GM23338 (cell line): Measurements from ENCODE around the gene DROSHA. TPM values are rescaled to one million over a fixed set of nuclear protein-coding genes. Genes with fewer than 3 reads are reported as not detected.

Experiments
- ATAC-seq: fragments of 200-7000 bp; cut with Tn5 transposase; 3 replicates; pipeline ENCODE4 v1.9.1; 2020
- DNase-seq: peaks from one replicate; pipeline ENCODE4 v3.0.0-alpha.2; 2015; ENCODE audit warnings: low spot score
- H2AFZ ChIP-seq: fragments of 200-600 bp; sonication (generic); 2 replicates; pipeline ENCODE4 v1.8.0; 2016; ENCODE audit warnings: antibody characterized with exemption, mild to moderate bottlenecking, moderate library complexity
- H3F3A ChIP-seq: fragments of 200-600 bp; sonication (generic); replicated peaks from 2 replicates; pipeline ENCODE4 v1.8.0; 2017; ENCODE audit warnings: antibody characterized with exemption, mixed run types, low read depth
- H3K27ac ChIP-seq: fragments of 200-600 bp; sonication (generic); 2 replicates; pipeline ENCODE4 v1.6.1; 2016; ENCODE audit warnings: low read depth
- H3K27me3 ChIP-seq: fragments of 200-600 bp; sonication (generic); 2 replicates; pipeline ENCODE4 v1.8.0; 2016; ENCODE audit warnings: mild to moderate bottlenecking, mixed run types, moderate library complexity; ENCODE audit not compliant: insufficient read depth
- H3K36me3 ChIP-seq: fragments of 200-600 bp; sonication (generic); 2 replicates; pipeline ENCODE4 v1.8.0; 2016; ENCODE audit warnings: mild to moderate bottlenecking; ENCODE audit not compliant: insufficient read depth
- H3K4me1 ChIP-seq: fragments of 200-600 bp; sonication (generic); 2 replicates; pipeline ENCODE4 v1.8.0; 2016; ENCODE audit warnings: mild to moderate bottlenecking, moderate library complexity; ENCODE audit not compliant: insufficient read depth
- H3K4me2 ChIP-seq: fragments of 200-600 bp; sonication (generic); 2 replicates; pipeline ENCODE4 v1.7.1; 2017; ENCODE audit warnings: mixed run types
- H3K4me3 ChIP-seq: fragments of 200-600 bp; sonication (generic); 2 replicates; pipeline ENCODE4 v1.6.1; 2016; ENCODE audit warnings: mixed run types
- H3K79me2 ChIP-seq: fragments of 200-600 bp; sonication (generic); replicated peaks from 2 replicates; pipeline ENCODE4 v1.8.0; 2017; ENCODE audit warnings: mild to moderate bottlenecking; ENCODE audit not compliant: insufficient read depth
- H3K9me2 ChIP-seq: fragments of 200-600 bp; sonication (generic); 2 replicates; pipeline ENCODE4 v1.8.0; 2017; ENCODE audit not compliant: insufficient read depth
- H4K20me1 ChIP-seq: fragments of 200-600 bp; sonication (generic); replicated peaks from 2 replicates; pipeline ENCODE4 v1.8.0; 2017; ENCODE audit warnings: mild to moderate bottlenecking; ENCODE audit not compliant: insufficient read depth
- H3K27ac Mint-ChIP-seq: 2 replicates; pipeline ENCODE4 v1.8.0; 2020; ENCODE audit warnings: inconsistent platforms, mild to moderate bottlenecking, moderate library complexity, mixed read lengths
- H3K27me3 Mint-ChIP-seq: 3 replicates; pipeline ENCODE4 v1.8.0; 2022; ENCODE audit warnings: low read depth, mild to moderate bottlenecking, moderate library complexity, mixed read lengths, inconsistent platforms; ENCODE audit not compliant: insufficient read depth, poor library complexity
- H3K36me3 Mint-ChIP-seq: 3 replicates; pipeline ENCODE4 v1.8.0; 2021; ENCODE audit warnings: low read depth, mild to moderate bottlenecking, inconsistent platforms, moderate library complexity, mixed read lengths
- H3K4me1 Mint-ChIP-seq: 3 replicates; pipeline ENCODE4 v1.8.0; 2020; ENCODE audit warnings: mild to moderate bottlenecking, inconsistent platforms, mixed read lengths
- H3K4me3 Mint-ChIP-seq: 3 replicates; pipeline ENCODE4 v1.8.0; 2021; ENCODE audit warnings: moderate library complexity, mild to moderate bottlenecking, inconsistent platforms, mixed read lengths
- H3K9me3 Mint-ChIP-seq: 3 replicates; pipeline ENCODE4 v1.8.0; 2020; ENCODE audit warnings: moderate library complexity, mild to moderate bottlenecking, inconsistent platforms, mixed read lengths
- JUNB ChIP-seq: IDR thresholded peaks from one replicate; pipeline ENCODE4 v1.6.1; 2016; ENCODE audit warnings: antibody characterized with exemption; ENCODE audit not compliant: unreplicated experiment
- NANOG ChIP-seq: IDR thresholded peaks from 2 replicates; pipeline ENCODE4 v1.6.1; 2016; ENCODE audit warnings: antibody characterized with exemption, borderline replicate concordance
- POLR2AphosphoS5 ChIP-seq: IDR thresholded peaks from 2 replicates; pipeline ENCODE4 v1.6.1; 2016; ENCODE audit warnings: antibody characterized with exemption, low read depth
- ZNF114 ChIP-seq: fragments of 250-450 bp; sonication (Bioruptor Pico); IDR thresholded peaks from 2 replicates; pipeline ENCODE4 v1.5.0; 2020; ENCODE audit warnings: mild to moderate bottlenecking, moderate library complexity
- ZNF331 ChIP-seq: fragments of 250-450 bp; sonication (Bioruptor Pico); IDR thresholded peaks from 2 replicates; pipeline ENCODE4 v1.5.0; 2020; ENCODE audit warnings: low read depth, mild to moderate bottlenecking, moderate library complexity
- polyA plus RNA-seq: library from polyadenylated mRNA; unstranded; fragments of >200 nt; fragmentation: Nextera tagmentation; extraction: Ambion mirVana; gene quantifications from 2 replicates; pipeline ENCODE4 v1.2.1, GENCODE V29; 2016
- total RNA-seq: library from RNA; depleted of rRNA; stranded (reverse); fragments of >200 nt; shearing (Covaris generic); gene quantifications from 2 replicates; pipeline ENCODE4 v1.2.3, GENCODE V29; 2014
- TF ChIP-seq, protein P1 (sequence below): IDR thresholded peaks from one replicate; pipeline ENCODE4 v1.6.1; 2018; ENCODE audit warnings: antibody characterized with exemption; ENCODE audit not compliant: unreplicated experiment
- TF ChIP-seq, protein P2 (sequence below): IDR thresholded peaks from 2 replicates; pipeline ENCODE4 v1.6.1; 2016; ENCODE audit warnings: antibody characterized with exemption
- TF ChIP-seq, protein P3 (sequence below): fragments of 250-450 bp; sonication (Bioruptor Pico); IDR thresholded peaks from 2 replicates; pipeline ENCODE4 v1.5.0; 2020; ENCODE audit warnings: mild to moderate bottlenecking, moderate library complexity

DROSHA gene
- total and polyA plus RNA-seq, 2 experiments from 2014 or later, result 70.6 to 87.8 TPM

DNA sequence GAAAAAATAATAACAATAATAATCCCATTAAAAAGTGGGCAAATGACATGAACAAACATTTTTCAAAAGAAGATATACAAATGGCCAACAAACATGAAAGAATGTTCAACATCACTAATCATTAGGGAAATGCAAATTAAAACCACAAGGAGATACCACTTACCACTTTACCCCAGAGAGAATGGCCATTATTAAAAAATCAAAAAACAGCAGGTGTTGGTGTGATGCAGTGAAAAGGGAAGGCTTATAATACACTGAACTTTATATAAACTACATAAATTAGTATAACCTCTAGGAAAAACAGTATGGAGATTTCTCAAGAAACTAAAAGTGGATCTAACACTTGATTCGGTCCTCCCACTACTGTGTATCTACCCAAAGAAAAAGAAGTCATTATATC is 81.9 kb downstream of the DROSHA start:
- H3K4me2 ChIP-seq, result no peak overlapping the region
- no peak overlapping the region for H3K4me3 ChIP-seq
- Mint-ChIP-seq H3K27ac (no peak overlapping the region), H3K4me3 (no peak overlapping the region), H3K36me3 (peaks cover 76% of the 10 kb centered on the region), H3K4me1 (peaks cover 32% of the 10 kb centered on the region), H3K9me3 (peaks cover 12% of the 10 kb centered on the region), H3K27me3 (peaks cover 7% of the 10 kb centered on the region)
- H3K36me3 ChIP-seq, result peaks cover 22% of the 10 kb centered on the region
- H3K4me1 ChIP-seq, result peaks cover 24% of the 10 kb centered on the region
- no peak overlapping the region for H2AFZ ChIP-seq
- H3K79me2 ChIP-seq, result no peaks in the 10 kb centered on the region
- H4K20me1 ChIP-seq, result no peaks in the 10 kb centered on the region
- no peaks in the 10 kb centered on the region for H3K27me3 ChIP-seq
- DNase-seq (no peak), ATAC-seq (no peak)
- H3F3A ChIP-seq, result no peaks in the 10 kb centered on the region
- H3K27ac ChIP-seq, result no peak overlapping the region
- no peaks in the 10 kb centered on the region for H3K9me2 ChIP-seq
- TF ChIP-seq, protein P1, sequence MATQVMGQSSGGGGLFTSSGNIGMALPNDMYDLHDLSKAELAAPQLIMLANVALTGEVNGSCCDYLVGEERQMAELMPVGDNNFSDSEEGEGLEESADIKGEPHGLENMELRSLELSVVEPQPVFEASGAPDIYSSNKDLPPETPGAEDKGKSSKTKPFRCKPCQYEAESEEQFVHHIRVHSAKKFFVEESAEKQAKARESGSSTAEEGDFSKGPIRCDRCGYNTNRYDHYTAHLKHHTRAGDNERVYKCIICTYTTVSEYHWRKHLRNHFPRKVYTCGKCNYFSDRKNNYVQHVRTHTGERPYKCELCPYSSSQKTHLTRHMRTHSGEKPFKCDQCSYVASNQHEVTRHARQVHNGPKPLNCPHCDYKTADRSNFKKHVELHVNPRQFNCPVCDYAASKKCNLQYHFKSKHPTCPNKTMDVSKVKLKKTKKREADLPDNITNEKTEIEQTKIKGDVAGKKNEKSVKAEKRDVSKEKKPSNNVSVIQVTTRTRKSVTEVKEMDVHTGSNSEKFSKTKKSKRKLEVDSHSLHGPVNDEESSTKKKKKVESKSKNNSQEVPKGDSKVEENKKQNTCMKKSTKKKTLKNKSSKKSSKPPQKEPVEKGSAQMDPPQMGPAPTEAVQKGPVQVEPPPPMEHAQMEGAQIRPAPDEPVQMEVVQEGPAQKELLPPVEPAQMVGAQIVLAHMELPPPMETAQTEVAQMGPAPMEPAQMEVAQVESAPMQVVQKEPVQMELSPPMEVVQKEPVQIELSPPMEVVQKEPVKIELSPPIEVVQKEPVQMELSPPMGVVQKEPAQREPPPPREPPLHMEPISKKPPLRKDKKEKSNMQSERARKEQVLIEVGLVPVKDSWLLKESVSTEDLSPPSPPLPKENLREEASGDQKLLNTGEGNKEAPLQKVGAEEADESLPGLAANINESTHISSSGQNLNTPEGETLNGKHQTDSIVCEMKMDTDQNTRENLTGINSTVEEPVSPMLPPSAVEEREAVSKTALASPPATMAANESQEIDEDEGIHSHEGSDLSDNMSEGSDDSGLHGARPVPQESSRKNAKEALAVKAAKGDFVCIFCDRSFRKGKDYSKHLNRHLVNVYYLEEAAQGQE, result no peak
- no peak for TF ChIP-seq ZNF331 (CRISPR knock-in tag)
- no peak for TF ChIP-seq ZNF114 (CRISPR knock-in tag)

DNA sequence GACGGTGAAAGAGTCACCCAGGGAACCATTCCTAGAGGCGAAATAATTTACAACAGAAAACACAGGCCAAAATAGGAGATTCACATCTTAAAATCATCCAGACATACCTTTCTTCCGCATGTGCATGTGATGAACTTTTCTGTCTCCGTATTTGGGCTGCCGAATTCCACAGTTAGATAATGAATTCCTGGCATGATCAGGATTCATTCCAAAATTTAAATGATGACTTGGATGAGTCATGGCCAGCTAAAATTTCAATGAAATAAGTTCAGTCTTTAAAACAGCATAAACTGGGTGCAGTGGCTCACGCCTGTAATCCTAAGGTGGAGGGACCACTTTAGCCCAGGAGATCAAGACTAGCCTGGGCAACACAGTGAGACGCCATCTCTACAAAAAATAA is 82.7 kb downstream of the DROSHA start:
- H2AFZ ChIP-seq, result no peak overlapping the region
- no peak overlapping the region for H3K4me3 Mint-ChIP-seq
- H3K9me3 Mint-ChIP-seq, result peaks cover 4% of the 10 kb centered on the region; the same call in 2 of the 3 replicates
- H3K9me2 ChIP-seq, result no peaks in the 10 kb centered on the region
- H3K27me3 Mint-ChIP-seq, result peaks cover 6% of the 10 kb centered on the region
- H3K36me3 Mint-ChIP-seq, result peaks cover 69% of the 10 kb centered on the region
- H3K4me1 Mint-ChIP-seq, result peaks cover 31% of the 10 kb centered on the region
- ATAC-seq (no peak), DNase-seq (no peak)
- H3K27ac ChIP-seq, result no peak overlapping the region
- H3K36me3 ChIP-seq, result peaks cover 20% of the 10 kb centered on the region
- peaks cover 4% of the 10 kb centered on the region; the same call in 1 of the 2 replicates for H3K79me2 ChIP-seq
- no peaks in the 10 kb centered on the region for H3K27me3 ChIP-seq
- H3K4me2 ChIP-seq, result no peak overlapping the region
- no peak overlapping the region for H3K4me3 ChIP-seq
- H4K20me1 ChIP-seq, result no peaks in the 10 kb centered on the region
- H3K4me1 ChIP-seq, result peaks cover 20% of the 10 kb centered on the region
- H3K27ac Mint-ChIP-seq, result no peak overlapping the region
- H3F3A ChIP-seq, result no peaks in the 10 kb centered on the region
- TF ChIP-seq, protein P2, sequence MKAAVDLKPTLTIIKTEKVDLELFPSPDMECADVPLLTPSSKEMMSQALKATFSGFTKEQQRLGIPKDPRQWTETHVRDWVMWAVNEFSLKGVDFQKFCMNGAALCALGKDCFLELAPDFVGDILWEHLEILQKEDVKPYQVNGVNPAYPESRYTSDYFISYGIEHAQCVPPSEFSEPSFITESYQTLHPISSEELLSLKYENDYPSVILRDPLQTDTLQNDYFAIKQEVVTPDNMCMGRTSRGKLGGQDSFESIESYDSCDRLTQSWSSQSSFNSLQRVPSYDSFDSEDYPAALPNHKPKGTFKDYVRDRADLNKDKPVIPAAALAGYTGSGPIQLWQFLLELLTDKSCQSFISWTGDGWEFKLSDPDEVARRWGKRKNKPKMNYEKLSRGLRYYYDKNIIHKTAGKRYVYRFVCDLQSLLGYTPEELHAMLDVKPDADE, result no peak
- TF ChIP-seq JUNB, result no peak
- TF ChIP-seq NANOG, result no peak
- TF ChIP-seq, protein P3, sequence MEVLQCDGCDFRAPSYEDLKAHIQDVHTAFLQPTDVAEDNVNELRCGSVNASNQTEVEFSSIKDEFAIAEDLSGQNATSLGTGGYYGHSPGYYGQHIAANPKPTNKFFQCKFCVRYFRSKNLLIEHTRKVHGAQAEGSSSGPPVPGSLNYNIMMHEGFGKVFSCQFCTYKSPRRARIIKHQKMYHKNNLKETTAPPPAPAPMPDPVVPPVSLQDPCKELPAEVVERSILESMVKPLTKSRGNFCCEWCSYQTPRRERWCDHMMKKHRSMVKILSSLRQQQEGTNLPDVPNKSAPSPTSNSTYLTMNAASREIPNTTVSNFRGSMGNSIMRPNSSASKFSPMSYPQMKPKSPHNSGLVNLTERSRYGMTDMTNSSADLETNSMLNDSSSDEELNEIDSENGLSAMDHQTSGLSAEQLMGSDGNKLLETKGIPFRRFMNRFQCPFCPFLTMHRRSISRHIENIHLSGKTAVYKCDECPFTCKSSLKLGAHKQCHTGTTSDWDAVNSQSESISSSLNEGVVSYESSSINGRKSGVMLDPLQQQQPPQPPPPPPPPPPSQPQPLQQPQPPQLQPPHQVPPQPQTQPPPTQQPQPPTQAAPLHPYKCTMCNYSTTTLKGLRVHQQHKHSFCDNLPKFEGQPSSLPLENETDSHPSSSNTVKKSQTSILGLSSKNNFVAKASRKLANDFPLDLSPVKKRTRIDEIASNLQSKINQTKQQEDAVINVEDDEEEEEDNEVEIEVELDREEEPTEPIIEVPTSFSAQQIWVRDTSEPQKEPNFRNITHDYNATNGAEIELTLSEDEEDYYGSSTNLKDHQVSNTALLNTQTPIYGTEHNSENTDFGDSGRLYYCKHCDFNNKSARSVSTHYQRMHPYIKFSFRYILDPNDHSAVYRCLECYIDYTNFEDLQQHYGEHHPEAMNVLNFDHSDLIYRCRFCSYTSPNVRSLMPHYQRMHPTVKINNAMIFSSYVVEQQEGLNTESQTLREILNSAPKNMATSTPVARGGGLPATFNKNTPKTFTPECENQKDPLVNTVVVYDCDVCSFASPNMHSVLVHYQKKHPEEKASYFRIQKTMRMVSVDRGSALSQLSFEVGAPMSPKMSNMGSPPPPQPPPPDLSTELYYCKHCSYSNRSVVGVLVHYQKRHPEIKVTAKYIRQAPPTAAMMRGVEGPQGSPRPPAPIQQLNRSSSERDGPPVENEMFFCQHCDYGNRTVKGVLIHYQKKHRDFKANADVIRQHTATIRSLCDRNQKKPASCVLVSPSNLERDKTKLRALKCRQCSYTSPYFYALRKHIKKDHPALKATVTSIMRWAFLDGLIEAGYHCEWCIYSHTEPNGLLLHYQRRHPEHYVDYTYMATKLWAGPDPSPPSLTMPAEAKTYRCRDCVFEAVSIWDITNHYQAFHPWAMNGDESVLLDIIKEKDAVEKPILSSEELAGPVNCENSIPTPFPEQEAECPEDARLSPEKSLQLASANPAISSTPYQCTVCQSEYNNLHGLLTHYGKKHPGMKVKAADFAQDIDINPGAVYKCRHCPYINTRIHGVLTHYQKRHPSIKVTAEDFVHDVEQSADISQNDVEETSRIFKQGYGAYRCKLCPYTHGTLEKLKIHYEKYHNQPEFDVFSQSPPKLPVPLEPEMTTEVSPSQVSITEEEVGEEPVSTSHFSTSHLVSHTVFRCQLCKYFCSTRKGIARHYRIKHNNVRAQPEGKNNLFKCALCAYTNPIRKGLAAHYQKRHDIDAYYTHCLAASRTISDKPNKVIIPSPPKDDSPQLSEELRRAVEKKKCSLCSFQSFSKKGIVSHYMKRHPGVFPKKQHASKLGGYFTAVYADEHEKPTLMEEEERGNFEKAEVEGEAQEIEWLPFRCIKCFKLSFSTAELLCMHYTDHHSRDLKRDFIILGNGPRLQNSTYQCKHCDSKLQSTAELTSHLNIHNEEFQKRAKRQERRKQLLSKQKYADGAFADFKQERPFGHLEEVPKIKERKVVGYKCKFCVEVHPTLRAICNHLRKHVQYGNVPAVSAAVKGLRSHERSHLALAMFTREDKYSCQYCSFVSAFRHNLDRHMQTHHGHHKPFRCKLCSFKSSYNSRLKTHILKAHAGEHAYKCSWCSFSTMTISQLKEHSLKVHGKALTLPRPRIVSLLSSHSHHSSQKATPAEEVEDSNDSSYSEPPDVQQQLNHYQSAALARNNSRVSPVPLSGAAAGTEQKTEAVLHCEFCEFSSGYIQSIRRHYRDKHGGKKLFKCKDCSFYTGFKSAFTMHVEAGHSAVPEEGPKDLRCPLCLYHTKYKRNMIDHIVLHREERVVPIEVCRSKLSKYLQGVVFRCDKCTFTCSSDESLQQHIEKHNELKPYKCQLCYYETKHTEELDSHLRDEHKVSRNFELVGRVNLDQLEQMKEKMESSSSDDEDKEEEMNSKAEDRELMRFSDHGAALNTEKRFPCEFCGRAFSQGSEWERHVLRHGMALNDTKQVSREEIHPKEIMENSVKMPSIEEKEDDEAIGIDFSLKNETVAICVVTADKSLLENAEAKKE (CRISPR knock-in tag), result no peak
- TF ChIP-seq POLR2AphosphoS5, result no peak
